T-helper 1 cell treated with Interleukin-12 subunit alpha and Interleukin-12 subunit beta and Interleukin-4 antibody, amounts not matched to agents 30 ng/mL and 1 ng/mL, for 36 hours (primary cell): ENCODE data around the gene CDH13. TPM values are rescaled to one million over a fixed set of nuclear protein-coding genes. Genes with fewer than 3 reads are reported as not detected.
"Not testable (repeated sequence)": the region's sequence is repeated elsewhere in the genome, so short reads cannot be mapped to it uniquely, and the experiment has no call there.

Experiments used
- intact Hi-C: fragments of 100-400 bp; cut with micrococcal nuclease; formaldehyde crosslinking; loops from one replicate; pipeline ENCODE4 v1.15.1; 2024
- total RNA-seq: library from RNA; stranded (reverse); gene quantifications from 2 replicates; pipeline ENCODE4 v1.2.3, GENCODE V29; 2022

CDH13 gene
- total RNA-seq, 1 donor from 2014 or later, result not detected

GRCh38 chr16:82881516-82881915 lies 254.7 kb downstream of the CDH13 start:
- intact Hi-C loops, result no loop called here

GRCh38 chr16:82882226-82882625 lies 255.5 kb downstream of the CDH13 start:
- intact Hi-C loops, result no loop called here

- intact Hi-C loops, result no loop called here
Measured at GRCh38 chr16:82882982-82883835, 256.4 kb downstream of the CDH13 start.

- intact Hi-C loops, result no loop called here
Measured at GRCh38 chr16:82884320-82884898, 257.6 kb downstream of the CDH13 start.

GRCh38 chr16:82886146-82886545 lies 259.4 kb downstream of the CDH13 start:
- intact Hi-C loops, result no loop called here

GRCh38 chr16:82888591-82889001 lies 261.8 kb downstream of the CDH13 start:
- intact Hi-C loops, result no loop called here

- intact Hi-C loops, result no loop called here
Measured at GRCh38 chr16:82891424-82891823, 264.7 kb downstream of the CDH13 start.

- intact Hi-C loops, result no loop called here
Measured at GRCh38 chr16:82891918-82892317, 265.1 kb downstream of the CDH13 start.

GRCh38 chr16:82892324-82892723 lies 265.6 kb downstream of the CDH13 start:
- intact Hi-C loops, result no loop called here

GRCh38 chr16:82895843-82896242 lies 269.1 kb downstream of the CDH13 start:
- intact Hi-C loops, result no loop called here

- intact Hi-C loops, result no loop called here
Measured at GRCh38 chr16:82899006-82899405, 272.2 kb downstream of the CDH13 start.

- intact Hi-C loops, result no loop called here
Measured at GRCh38 chr16:82899731-82900450, 273.1 kb downstream of the CDH13 start.

GRCh38 chr16:82900559-82900958 lies 273.8 kb downstream of the CDH13 start:
- intact Hi-C loops, result no loop called here

GRCh38 chr16:82911925-82912324 lies 285.2 kb downstream of the CDH13 start:
- intact Hi-C loops, result no loop called here

- intact Hi-C loops, result no loop called here
Measured at GRCh38 chr16:82915139-82915824, 288.5 kb downstream of the CDH13 start.

- intact Hi-C loops, result no loop called here
Measured at GRCh38 chr16:82917886-82918595, 291.3 kb downstream of the CDH13 start.

GRCh38 chr16:82924075-82924854 lies 297.5 kb downstream of the CDH13 start:
- intact Hi-C loops, result loop anchor here (1.0 kb wide), 1 partner anchor 271 kb away; no protein-coding TSS in a partner anchor

- intact Hi-C loops, result no loop called here
Measured at GRCh38 chr16:82926500-82926899, 299.7 kb downstream of the CDH13 start.

- intact Hi-C loops, result not testable (repeated sequence)
Measured at GRCh38 chr16:82933933-82934332, 307.2 kb downstream of the CDH13 start.

- intact Hi-C loops, result no loop called here
Measured at GRCh38 chr16:82935766-82936165, 309.0 kb downstream of the CDH13 start.
